ENCODE data around the gene LPIN1.

Gene LPIN1

GRCh38 chr2:11764359-11764758, 17.9 kb downstream of the LPIN1 start:
- DNase-seq: no peak

DNA sequence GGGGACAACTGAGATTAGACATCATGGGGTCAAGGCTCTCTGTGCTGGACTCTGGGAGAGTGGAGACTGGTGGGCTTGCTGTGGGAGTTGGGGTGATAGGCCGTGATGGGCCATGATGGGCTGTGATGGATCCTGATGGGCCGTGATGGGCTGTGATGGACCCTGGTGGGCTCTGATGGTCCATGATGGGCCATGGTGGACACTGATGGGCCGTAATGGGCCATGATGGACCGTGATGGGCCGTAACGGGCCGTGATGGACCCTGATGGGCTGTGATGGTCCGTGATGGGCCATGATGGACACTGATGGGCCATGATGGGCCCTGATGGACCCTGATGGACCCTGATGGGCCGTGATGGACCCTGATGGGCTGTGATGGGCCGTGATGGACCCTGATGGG, 18.5 kb downstream of the LPIN1 start:
- DNase-seq: no peak

- DNase-seq: no peak
These were observed 19.1 kb downstream of the LPIN1 start for GRCh38 chr2:11765501-11765900.

- no peak for DNase-seq
These were observed 19.6 kb downstream of the LPIN1 start for GRCh38 chr2:11766016-11766415.

DNA sequence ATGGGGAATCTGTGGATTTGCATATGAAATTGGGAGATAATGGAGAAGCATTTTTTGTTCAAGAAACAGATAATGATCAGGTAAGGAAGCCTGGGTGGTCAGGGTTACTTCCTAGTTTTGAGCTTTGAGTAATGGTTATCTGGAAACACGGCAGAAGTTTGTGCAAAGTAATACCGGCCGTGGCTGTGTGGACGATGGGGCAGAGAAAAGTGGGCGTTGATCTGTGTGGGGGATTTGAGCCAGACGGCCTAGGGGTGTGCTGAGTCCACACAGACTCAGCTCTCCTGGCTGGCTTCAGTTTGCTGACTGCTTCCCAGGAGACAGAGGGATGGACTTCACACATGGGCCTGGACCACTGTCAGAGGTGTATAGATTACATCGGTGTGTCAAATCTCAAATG, 21.3 kb downstream of the LPIN1 start:
- DNase-seq: no peak

DNA sequence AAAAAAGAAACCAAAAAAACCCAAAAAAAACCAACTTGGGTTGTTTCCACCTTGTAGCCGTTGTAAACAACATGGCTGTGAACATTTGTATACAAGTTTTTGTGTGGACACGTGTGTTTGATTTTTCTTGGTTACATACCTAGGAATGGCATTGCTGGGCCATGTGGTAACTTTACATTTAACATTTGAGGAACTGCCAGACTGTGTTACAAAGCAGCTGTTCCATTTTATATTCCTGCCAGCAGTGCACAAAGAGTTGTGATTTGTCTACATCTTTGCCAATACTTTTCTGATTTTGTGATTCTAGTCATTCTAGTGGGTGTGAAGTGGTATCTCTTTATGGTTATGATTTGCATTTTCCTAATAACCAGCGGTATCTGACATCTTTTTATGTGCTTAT, 22.5 kb downstream of the LPIN1 start:
- no peak for DNase-seq

GRCh38 chr2:11769516-11769915, 23.1 kb downstream of the LPIN1 start:
- DNase-seq: no peak

DNA sequence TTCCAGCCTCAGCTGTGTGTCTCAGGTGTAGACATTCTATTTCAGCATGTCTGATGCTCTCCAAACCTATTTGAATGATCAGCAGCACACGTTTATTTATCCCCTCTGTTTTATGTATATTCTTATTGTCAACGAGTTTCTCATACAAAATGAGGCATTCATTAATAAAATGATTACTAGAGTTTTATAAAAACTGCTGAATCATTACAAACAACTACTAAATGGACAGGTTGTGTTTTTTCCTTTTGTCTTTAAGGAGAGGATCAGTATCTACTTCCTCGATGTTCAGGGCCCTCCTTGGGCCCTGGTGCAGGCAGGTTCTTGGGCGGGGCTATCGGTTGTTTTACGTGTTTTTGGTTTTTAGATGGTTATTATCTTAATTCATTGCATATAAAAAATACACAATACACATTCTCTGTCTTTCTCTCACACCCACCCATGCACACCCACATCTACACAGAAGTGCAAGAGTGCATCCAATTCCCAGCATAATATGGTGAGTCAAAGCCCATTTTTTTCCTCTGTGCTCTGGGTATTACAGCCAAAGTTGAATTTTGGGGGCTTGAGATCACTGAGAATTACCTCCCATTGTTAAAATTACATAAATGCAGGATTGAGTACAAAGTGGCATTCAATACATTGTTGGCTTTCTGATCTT, 24.2 kb downstream of the LPIN1 start:
- DNase-seq: no peak

- DNase-seq: no peak
These were observed 25.7 kb downstream of the LPIN1 start for GRCh38 chr2:11771971-11772615.

- no peak for DNase-seq
These were observed 26.7 kb downstream of the LPIN1 start for GRCh38 chr2:11773111-11773510.

DNA sequence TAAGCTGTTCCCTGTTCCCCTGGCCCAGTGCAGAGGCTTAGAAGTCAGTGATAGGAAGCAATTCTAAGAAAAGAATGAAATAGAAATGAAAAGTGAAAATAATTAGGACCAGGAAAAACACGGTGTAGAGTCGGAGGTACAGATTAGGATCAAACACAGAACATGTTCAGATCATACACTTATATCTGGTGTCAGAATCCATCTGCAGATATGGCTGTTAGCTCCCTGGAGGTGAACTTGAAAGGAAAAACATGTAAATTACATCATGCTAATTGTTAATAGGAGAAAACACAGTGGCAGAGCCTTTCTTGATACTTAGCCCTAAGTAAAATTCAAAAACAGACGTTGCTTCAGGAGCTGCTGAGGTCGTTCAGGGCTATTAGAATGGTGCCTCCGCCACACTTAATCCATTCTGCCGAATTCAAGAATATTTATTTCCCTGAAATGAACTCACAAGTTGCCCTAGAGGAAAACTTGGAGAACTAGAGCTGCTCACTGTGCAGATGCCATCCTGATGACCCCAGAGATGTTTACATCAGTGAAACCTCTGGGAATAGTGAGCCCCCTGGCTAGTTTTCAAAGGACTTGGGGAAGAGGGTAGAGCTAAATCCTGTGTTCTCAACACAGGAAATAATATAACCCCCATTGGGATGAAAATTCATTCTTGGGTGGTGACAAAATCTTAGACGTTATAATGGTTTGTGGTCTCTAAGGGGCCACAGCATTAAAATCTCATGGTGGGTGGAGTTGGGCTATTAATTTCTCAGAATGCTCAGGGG, 27.5 kb downstream of the LPIN1 start:
- no peak for DNase-seq

DNA sequence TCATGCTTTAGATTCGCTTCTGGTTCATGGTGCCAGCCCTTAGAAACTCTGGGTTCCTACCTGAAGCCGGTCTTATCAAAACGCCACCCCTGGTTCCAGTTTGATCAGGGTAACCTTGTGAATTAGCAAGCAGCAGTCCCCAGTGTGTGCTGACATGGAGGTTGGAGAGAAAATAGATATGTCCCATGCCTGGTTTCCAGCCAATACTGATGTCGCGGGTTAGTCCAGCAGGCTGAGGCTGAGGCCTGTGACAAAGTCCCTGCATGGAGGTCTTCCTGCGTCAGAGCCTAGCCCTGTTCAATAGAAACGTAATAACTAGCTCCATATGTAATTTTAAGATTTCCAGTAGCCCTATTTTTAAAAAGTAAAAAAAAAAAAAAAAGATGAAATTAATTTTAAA, 28.2 kb downstream of the LPIN1 start:
- DNase-seq: no peak

- no peak for DNase-seq
These were observed 29.0 kb downstream of the LPIN1 start for GRCh38 chr2:11775384-11775783.

DNA sequence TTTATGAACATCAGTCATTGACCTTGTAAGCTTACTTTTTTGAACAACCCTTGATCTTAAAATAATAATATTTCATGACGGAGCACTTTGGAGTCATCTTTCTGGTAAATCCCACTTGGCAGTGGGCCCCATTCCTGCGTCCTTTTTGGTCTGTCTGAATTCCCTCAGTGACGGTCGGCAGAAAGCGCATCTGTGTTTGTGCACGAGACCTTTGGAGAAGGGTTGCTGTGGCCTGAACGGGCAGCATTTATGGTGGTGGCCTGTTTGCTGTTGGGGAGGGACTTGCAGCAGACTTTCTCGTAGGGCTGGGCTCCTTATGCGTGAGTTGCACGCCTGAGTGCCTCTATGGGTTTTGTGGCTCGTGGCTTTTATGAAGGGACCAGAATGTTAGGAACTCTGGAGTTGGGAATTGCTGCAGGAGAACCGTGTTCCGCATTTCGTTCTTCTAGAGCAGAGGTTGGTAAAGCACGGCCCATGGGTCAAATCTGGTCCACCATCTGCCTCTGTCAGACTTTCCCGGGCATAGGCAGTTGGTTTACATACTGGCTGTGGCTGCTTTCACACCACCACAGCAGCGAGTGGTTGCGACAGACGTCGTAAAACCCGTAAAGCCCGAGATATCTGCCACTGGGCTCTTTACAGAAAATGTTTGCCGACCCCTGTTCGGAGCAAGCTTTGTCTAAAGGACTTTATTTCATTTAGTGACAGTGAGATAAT, 30.8 kb downstream of the LPIN1 start:
- no peak for DNase-seq

GRCh38 chr2:11777886-11778415, 31.5 kb downstream of the LPIN1 start:
- no peak for DNase-seq

DNA sequence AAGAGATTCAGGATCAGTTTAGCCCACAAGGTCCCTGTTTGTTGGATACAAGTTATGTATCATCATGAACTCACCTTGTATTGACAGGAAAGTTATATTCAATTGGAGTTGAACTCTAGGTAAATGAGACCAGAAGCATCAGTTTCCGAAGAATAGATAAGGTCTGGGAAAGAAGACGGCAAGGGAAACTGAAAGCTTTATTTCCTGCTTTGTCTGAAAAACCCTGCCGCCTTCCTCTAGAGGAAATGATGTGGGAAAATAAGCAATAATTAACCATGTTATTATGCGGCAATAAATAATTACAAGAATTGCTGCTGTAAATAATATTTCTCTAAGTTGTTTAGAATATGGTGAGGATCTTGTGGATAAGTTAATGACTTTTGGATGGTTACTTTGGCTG, 32.0 kb downstream of the LPIN1 start:
- DNase-seq: no peak

- DNase-seq: peak; percentile 19
These were observed 32.7 kb downstream of the LPIN1 start for GRCh38 chr2:11778923-11779757.

GRCh38 chr2:11781602-11782001, 35.2 kb downstream of the LPIN1 start:
- DNase-seq: no peak

DNA sequence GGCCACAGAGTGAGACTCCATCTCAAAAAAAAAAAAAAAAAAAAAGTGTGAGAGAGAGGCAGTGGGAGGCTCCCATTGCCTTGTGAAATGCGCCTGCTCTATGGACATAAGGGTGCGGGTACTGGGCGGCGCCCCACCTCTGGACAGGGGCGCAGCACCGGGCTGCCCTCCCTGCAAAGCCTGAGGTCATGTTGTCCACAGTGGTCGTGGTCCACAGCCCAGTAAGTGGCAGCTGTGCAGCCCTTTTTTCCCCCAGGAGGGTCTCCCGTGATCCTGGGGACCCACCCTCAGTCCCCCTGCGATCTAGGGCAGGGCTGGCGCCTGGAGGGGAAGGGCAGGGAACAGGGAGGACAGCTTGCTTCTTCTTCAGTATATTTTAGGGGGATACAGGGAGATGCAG, 37.8 kb downstream of the LPIN1 start:
- DNase-seq: no peak

GRCh38 chr2:11784747-11785610, 38.5 kb downstream of the LPIN1 start:
- no peak for DNase-seq

- no peak for DNase-seq
These were observed 39.1 kb downstream of the LPIN1 start for GRCh38 chr2:11785611-11785940.
